GM18861 (cell line): Measurements from ENCODE around the gene COX6B2.
"Not testable (repeated sequence)": the region's sequence is repeated elsewhere in the genome, so short reads cannot be mapped to it uniquely, and the experiment has no call there.

ENCODE experiments used
- ATAC-seq: cut with Tn5 transposase; IDR thresholded peaks from one replicate; pipeline ENCODE4 v1.9.1; 2021; ENCODE audit not compliant: unreplicated experiment

The COX6B2 gene

DNA sequence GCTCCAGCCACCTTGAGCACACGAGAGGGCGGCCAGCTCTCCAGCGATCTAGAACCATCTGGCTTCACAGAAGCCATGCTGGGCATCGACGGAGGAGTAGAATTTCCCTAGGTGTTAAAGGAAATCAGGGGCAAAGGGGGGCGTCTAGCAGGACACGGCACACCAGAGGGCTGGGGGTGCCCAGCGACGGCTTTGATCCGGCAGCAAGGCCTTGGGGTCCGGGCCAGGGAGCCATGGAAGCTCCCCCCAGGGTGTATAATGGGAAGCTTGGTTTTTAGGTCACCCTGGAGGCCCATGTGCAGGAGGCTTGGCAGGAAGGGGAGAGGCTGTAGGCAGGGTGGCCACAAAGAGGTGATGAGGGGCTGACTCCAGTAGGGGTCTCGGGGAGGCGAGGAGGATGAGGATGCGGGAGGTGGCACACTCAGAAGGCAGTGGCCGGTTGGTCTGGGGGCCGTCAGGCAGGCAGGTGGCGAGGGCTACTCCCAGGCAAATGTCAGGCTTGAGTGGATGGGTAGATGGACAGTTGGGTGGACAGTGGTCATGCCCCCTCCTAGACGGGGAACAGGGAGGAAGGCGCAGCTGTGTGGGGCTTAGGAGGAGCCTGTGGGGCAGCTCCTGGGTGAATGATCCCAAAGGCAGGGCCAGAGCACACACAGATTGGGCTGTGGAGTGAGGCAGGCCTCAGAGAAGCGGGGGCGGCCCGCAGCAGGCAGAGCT, 9.3 kb downstream of the COX6B2 start:
- no peak for ATAC-seq

DNA sequence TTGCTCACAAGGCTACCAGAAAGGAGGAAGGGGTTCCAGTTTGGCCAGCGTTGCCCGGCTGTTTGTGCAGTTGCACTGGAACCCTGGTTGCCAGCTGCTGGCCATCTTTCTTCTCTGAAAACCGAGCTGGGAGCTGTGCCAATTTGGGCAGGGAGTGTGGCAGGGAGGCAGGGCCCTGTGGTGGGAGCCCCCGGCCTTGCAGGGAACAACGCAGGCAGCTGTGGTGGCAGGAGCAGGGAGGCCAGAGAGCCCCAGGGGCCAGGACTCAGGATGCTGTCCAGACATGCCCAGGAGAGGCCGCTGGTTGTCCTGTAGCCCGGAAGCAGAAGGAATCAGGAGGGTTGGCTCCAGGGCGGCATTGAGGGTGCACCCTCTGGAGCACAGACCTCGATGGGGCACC, 10.1 kb downstream of the COX6B2 start:
- no peak for ATAC-seq

DNA sequence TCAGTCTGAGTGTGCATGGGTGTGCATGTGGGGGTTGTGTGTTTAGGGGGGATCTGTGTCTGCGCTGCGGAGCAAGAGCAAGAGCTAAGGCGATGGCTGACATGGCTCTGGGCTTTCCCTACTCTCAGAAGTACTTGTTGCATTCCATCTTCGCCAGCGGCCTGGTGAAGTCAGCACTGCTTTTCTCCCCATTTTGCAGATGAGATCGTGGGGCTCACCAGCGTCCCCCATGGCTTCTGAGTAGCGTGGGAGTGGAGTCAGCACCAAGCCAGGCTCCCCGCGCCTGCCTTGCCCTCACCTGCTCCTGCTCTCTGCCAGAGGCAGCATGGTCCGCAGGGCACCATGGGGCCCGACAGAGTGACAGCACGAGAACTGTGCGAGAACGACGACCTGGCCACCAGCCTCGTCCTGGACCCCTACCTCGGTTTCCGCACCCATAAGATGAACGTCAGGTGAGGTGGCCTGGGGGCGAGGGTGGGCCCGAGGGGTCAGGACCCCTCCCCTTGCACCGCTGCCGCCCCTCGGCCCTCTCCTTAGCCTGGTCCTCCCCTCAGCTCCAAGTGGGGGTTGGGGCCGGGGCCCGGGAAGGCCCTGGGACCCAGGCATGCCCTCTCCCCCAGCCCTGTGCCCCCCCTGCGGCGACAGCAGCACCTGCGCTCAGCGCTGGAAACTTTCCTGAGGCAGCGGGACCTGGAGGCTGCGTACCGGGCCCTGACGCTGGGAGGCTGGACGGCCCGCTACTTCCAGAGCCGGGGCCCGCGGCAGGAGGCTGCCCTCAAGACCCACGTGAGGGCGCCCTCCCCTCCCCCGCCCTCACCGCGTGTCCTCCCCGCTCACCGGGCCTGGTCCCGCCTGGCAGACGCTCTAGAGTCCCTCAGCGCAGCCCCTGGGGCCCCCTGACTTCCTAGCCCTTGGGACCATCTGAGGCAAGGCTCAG, 12.7 kb downstream of the COX6B2 start:
- ATAC-seq = no peak

GRCh38 chr19:55341171-55341588, 13.3 kb downstream of the COX6B2 start:
- ATAC-seq = no peak

DNA sequence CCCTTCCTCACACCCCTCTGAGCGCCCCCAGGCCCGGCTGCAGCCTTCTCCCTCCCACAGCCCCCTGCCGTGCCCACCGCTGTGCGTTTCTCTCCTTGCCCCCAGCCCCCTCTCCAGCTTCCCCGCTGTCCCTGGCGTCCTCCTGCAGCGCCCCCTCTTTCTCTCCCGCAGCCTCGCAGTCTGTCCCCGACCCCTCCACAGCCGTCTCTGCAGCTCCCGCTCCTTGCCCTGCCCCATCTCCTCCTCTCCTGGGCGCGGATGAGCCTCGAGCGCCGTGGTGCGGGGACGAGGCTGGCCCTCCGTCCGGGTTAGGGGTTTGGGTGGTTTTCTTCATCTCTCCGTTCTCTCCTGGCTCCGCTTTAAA, 13.8 kb downstream of the COX6B2 start:
- ATAC-seq = no peak

GRCh38 chr19:55339889-55340783, 14.4 kb downstream of the COX6B2 start:
- no peak for ATAC-seq

DNA sequence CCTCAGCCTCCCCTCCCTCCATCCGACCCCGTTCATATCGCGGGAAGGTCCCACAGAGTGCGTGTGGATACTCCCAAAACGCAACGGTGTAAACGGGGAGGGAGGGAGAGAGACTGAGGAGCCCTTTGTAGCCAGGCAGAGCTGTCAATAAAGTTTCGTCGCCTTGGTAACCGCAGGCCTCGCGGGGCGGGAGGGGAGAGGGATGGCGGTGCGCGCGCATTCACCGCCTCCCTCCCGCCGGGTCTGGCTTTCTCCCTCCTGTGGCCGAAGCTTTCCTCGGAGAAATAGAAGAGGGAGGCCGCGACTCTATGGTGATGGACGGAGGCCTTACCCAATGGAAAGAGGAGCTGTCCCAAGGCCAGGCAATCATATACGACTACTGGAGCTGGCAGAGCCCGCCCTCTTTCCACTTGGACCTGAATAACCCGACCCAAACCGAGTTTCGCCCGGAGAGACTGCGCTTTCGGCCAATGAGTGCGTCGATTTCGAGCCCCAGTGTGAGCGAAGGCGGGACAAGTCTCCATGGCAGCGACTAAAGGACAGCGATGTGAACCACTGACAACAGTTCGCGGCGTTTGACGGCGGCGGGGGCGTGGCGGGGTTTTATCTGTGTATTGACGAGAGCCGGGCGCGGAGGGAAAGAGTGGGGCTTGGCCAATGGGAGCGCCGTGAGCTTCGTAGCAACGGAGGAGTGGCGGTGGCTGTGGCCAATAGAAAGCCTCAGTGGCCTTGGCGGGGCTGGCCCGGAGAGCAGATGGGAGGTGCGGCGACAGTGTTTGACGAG, 15.2 kb downstream of the COX6B2 start, which contains the start of gene KMT5C:
KMT5C (plus strand) TSS at position 772 of the 784 bp plus-strand sequence. CDS start 2,061 bp downstream, outside the sequence.
- ATAC-seq = peak; percentile 82

DNA sequence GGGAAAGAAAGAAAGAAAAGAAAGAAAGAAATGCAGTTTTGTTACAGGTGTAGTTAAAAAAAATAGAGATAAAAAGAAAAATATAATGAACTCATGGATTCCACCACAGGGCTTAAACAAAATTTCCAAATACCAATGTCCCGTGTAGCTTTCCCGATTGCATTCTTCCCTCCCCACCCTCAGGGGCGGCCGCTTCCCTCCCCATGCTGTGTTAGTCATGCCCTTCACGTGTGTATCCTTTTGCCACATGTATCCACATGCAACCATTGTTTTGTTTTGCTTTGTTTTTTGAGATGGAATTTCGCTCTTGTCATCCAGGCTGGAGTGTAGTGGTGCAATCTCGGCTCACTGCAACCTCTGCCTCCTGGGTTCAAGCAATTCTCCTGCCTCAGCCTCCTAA, 18.4 kb downstream of the COX6B2 start:
- no peak for ATAC-seq

DNA sequence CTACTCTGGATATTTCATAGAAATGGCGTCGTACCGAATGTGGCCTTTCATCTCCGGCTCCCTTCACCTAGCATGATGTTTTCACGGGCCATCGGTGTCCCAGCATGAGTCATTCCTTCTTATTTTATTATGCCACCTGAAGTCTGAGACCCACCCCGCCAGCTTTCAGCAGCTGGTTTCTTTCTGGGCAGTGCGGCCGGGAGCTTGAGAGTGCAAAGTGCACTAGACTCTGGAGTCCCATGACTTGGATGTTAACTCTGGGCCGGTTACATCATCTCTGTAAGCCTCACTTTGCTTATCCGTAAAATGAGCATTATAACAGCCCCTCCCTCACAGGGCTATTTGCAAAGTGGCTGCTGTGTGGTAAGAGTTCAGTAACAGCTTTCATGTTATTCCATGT, 20.6 kb downstream of the COX6B2 start:
- no peak for ATAC-seq

GRCh38 chr19:55329791-55330190, 24.7 kb downstream of the COX6B2 start:
- ATAC-seq = not testable (repeated sequence)

- not testable (repeated sequence) for ATAC-seq
Observed at GRCh38 chr19:55328774-55329318, 25.7 kb downstream of the COX6B2 start.

DNA sequence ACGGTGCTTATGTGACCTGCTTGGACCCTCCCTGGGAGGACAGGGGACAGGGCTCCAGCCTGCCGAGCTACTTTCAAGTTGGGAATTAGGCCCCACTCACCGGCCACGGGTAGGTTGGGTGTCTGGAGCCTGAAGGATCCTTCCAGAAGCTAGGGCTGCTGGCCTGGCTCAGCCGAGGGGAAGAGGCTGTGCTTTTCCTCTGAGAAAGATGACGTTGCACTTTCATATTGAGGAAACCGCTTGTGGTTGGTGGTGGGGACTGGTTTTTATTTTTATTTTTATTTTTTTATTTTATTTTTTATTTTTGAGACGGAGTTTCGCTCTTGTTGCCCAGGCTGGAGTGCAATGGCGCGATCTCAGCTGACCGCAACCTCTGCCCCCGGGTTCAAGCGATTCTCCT, 29.3 kb downstream of the COX6B2 start, which contains the start of gene TMEM150B:
TMEM150B (minus strand) TSS at position 170 of the 400 bp plus-strand sequence. CDS start 4,305 bp downstream, outside the sequence.
- ATAC-seq = no peak

DNA sequence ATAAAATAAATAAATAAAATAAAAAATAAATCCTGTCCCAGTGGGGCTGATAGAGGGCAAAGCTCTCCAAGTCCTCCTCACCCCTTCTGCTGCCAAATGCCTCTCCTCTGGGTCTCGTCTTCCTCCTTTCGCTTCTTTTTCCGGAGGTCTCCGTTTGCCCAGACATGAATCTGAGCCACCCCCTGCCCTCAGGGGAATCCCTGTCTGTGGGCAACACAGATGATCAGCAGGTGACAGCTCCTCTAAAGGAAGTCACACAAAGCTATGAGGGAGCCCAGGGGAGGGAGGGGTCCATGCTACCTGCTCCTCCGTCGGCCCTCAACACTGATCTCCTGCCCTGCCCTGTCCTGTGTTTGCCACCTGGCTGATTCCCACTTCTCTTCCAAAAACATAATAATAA, 29.9 kb downstream of the COX6B2 start:
- no peak for ATAC-seq

GRCh38 chr19:55322204-55322885, 32.2 kb downstream of the COX6B2 start:
- no peak for ATAC-seq

DNA sequence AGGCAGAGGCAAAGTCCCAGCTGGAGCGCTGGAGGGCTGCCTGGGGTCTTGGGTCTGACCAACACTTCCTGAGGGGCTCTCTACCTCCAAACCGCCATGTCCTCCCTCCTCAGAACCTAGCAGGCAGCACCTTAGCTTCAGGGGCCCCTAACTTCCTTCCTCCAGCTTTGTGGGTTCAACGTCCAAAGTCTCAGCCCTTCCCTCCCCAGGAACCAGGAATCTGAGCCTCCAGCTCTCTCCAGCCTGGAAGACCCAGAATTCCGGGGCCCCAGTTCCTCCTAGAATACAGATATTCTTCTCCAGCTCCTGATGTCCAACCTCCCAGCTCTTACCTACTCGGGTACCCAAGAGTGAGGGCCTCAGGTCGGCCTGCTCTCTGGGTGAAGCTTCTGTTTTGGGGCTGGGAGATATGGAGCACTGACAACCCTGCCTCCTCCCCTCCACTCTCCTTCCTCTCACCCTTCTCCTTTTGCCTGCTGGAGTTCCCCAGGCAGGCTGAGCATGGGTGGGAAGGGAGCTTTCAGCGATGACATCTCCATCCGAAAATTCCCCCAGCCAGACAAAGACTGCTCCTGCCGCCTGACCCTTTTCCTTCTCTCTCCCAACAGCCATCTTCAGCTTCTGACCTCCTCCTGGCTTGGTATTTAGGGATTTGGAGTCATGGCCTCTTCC, 32.9 kb downstream of the COX6B2 start:
- ATAC-seq = no peak

GRCh38 chr19:55320844-55321419, 33.6 kb downstream of the COX6B2 start:
- no peak for ATAC-seq

DNA sequence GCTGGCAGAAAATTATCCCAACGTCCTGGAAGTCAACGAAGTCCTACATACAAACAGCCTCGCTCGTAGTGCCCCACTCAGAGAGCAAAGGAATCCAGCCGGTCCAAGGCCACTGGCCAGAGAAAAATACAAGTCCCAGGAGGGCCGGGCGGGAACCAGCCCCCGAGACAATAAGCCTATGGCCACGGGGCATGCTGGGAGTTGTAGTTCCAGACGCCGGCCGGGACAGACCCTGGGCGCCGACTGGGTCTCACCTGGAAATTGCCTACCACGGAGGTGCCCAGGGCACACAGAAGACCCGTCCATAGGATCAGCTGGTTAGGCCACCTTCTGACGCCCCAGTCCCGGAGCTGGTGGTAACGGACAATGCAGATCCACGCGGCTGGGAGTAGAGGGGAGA, 34.7 kb downstream of the COX6B2 start:
- no peak for ATAC-seq

DNA sequence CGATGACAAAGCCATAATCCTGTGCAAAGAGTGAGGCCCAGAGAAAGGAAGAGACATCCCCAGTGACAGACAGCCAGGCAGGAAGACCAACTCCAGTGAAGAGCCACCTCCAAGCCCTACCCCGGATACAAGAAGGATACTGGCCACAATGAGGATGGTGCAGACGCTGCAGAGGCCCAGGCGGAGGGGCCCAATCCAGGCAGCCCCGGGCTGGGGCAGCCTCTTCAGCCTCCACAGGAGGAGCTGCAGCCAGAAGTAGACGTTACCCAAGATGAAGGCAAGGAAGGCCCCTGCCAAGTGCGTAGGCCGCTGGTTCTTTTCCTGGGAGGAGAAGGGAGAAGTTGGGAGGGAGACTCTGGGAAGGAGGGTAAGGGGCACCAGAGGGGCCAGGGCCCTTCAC, 37.9 kb downstream of the COX6B2 start:
- ATAC-seq = no peak
